ENCODE data around the gene PCDHGA11. TPM values are rescaled to one million over a fixed set of nuclear protein-coding genes. Genes with fewer than 3 reads are reported as not detected.

The PCDHGA11 gene
- total RNA-seq, 1 experiment from 2014 or later, result 0.39 TPM

DNA sequence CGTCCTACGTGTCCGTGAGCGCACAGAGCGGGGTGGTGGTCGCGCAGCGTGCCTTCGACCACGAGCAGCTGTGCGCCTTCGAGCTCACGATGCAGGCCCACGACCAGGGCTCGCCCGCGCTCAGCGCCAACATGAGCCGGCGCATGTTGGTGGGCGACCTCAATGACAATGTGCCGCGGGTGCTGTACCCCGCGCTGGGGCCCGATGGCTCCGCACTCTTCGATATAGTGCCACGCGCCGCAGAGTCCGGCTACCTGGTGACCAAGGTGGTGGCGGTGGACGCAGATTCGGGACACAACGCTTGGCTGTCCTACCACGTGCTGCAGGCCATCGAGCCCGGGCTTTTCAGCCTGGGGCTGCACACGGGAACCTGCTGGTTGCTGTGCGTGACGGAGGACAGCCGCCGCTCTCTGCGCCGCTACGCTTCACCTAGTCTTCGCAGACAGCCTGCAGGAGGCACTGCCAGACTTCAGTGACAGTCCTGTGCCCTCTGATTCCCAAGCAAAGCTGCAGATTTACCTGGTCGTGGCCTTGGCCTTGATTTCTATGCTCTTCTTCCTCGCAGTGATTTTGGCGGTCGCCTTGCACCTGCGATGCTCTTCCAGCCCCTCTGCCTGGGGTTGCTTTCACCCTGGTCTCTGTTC is 7.1 kb downstream of the PCDHGA11 start:
- POLR2A ChIA-PET, result no interaction called here
- in situ Hi-C loops (cut with HindIII; ENCODE audit: low pct_unique_long_range_greater_than_20kb, low sequenced_read_pairs), result no loop called here
- BruUV-seq (replicated peaks), result no TSS peak

DNA sequence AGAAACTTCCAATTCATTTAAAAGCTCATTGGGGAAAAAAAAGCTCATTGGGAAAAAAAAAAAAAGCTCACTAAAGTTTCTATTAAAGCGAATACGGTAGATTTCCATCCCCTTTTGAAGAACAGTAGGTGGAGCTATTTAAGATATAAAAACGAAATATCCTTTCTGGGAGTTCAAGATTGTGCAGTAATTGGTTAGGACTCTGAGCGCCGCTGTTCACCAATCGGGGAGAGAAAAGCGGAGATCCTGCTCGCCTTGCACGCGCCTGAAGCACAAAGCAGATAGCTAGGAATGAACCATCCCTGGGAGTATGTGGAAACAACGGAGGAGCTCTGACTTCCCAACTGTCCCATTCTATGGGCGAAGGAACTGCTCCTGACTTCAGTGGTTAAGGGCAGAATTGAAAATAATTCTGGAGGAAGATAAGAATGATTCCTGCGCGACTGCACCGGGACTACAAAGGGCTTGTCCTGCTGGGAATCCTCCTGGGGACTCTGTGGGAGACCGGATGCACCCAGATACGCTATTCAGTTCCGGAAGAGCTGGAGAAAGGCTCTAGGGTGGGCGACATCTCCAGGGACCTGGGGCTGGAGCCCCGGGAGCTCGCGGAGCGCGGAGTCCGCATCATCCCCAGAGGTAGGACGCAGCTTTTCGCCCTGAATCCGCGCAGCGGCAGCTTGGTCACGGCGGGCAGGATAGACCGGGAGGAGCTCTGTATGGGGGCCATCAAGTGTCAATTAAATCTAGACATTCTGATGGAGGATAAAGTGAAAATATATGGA is 9.7 kb downstream of the PCDHGA11 start, which contains the start of gene PCDHGA12:
Gene PCDHGA12 (plus strand): TSS at position 176 of the 782 bp plus-strand sequence. CDS start 253 bp downstream, at position 429.
- no peaks in the 10 kb centered on the region for H3K36me3 ChIP-seq (ENCODE audit: control insufficient read depth, insufficient read depth, low read length)
- CTCF ChIA-PET, result interaction anchor here (0.6 to 1.2 kb wide), 4 partner anchors 13 to 133 kb away, joined by 3 to 4 read pairs (median 4); partner anchors contain the start of genes PCDHGA10 and PCDHGB7
- H3K9me3 ChIP-seq (ENCODE audit: control insufficient read depth, insufficient read depth, low read depth, low read length), result peaks cover 6% of the 10 kb centered on the region; the same call in 1 of the 2 replicates
- POLR2A ChIA-PET, result interaction anchor here (0.7 kb wide), 1 partner anchor 159 kb away, joined by 8 read pairs; no protein-coding TSS in a partner anchor
- in situ Hi-C loops (cut with HindIII; ENCODE audit: low pct_unique_long_range_greater_than_20kb, low sequenced_read_pairs) (no loop called here), intact Hi-C loops (cut with micrococcal nuclease; ENCODE audit: unreplicated experiment) (no loop called here)
- ATAC-seq, result no peak
- no peaks in the 10 kb centered on the region for H3K27me3 ChIP-seq (ENCODE audit: control insufficient read depth, insufficient read depth, low read length)
- no TSS peak for BruUV-seq (replicated peaks)
- H3K27ac ChIP-seq (ENCODE audit: low read length), result no peak within 1 kb of the TSS
- no peak within 1 kb of the TSS for H3K4me3 ChIP-seq (ENCODE audit: low read depth in 2 of 2, low read length in 2 of 2)
- no peaks in the 10 kb centered on the region for H3K4me1 ChIP-seq (ENCODE audit: control insufficient read depth, insufficient read depth, low read length)
- TF ChIP-seq POLR2AphosphoS5 (IDR thresholded peaks at IDR 0.05; ENCODE audit: low read depth, low read length) (no peak), TCF7L2 (IDR thresholded peaks at IDR 0.05; ENCODE audit: low read depth, low read length) (no peak), SIN3A (IDR thresholded peaks at IDR 0.05; ENCODE audit: borderline replicate concordance, insufficient read depth, low read depth, low read length) (no peak)
- TF ChIP-seq, protein P1, sequence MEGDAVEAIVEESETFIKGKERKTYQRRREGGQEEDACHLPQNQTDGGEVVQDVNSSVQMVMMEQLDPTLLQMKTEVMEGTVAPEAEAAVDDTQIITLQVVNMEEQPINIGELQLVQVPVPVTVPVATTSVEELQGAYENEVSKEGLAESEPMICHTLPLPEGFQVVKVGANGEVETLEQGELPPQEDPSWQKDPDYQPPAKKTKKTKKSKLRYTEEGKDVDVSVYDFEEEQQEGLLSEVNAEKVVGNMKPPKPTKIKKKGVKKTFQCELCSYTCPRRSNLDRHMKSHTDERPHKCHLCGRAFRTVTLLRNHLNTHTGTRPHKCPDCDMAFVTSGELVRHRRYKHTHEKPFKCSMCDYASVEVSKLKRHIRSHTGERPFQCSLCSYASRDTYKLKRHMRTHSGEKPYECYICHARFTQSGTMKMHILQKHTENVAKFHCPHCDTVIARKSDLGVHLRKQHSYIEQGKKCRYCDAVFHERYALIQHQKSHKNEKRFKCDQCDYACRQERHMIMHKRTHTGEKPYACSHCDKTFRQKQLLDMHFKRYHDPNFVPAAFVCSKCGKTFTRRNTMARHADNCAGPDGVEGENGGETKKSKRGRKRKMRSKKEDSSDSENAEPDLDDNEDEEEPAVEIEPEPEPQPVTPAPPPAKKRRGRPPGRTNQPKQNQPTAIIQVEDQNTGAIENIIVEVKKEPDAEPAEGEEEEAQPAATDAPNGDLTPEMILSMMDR (IDR thresholded peaks at IDR 0.05), result no peak
- TF ChIP-seq, protein P2, sequence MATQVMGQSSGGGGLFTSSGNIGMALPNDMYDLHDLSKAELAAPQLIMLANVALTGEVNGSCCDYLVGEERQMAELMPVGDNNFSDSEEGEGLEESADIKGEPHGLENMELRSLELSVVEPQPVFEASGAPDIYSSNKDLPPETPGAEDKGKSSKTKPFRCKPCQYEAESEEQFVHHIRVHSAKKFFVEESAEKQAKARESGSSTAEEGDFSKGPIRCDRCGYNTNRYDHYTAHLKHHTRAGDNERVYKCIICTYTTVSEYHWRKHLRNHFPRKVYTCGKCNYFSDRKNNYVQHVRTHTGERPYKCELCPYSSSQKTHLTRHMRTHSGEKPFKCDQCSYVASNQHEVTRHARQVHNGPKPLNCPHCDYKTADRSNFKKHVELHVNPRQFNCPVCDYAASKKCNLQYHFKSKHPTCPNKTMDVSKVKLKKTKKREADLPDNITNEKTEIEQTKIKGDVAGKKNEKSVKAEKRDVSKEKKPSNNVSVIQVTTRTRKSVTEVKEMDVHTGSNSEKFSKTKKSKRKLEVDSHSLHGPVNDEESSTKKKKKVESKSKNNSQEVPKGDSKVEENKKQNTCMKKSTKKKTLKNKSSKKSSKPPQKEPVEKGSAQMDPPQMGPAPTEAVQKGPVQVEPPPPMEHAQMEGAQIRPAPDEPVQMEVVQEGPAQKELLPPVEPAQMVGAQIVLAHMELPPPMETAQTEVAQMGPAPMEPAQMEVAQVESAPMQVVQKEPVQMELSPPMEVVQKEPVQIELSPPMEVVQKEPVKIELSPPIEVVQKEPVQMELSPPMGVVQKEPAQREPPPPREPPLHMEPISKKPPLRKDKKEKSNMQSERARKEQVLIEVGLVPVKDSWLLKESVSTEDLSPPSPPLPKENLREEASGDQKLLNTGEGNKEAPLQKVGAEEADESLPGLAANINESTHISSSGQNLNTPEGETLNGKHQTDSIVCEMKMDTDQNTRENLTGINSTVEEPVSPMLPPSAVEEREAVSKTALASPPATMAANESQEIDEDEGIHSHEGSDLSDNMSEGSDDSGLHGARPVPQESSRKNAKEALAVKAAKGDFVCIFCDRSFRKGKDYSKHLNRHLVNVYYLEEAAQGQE (IDR thresholded peaks at IDR 0.05; ENCODE audit: insufficient read depth in 1 of 2, low read depth in 2 of 2, low read length in 1 of 2), result no peak
- DNase-seq (ENCODE audit: low read depth, low spot score), result no peak

More for the DNA sequence above, 7.1 kb downstream of the PCDHGA11 start:
- intact Hi-C loops (cut with micrococcal nuclease; ENCODE audit: unreplicated experiment), result no loop called here
- H3K4me3 ChIP-seq (ENCODE audit: low read depth in 2 of 2, low read length in 2 of 2), result no peak overlapping the region
- ATAC-seq (no peak), DNase-seq (ENCODE audit: low read depth, low spot score) (no peak)
- H3K9me3 ChIP-seq (ENCODE audit: control insufficient read depth, insufficient read depth, low read depth, low read length), result peaks cover 13% of the 10 kb centered on the region; the same call in 1 of the 2 replicates
- no peak for TF ChIP-seq SIN3A (IDR thresholded peaks at IDR 0.05; ENCODE audit: borderline replicate concordance, insufficient read depth, low read depth, low read length)
- TF ChIP-seq, protein P1 (IDR thresholded peaks at IDR 0.05), result no peak
- TF ChIP-seq, protein P2 (IDR thresholded peaks at IDR 0.05; ENCODE audit: insufficient read depth in 1 of 2, low read depth in 2 of 2, low read length in 1 of 2), result no peak
- TF ChIP-seq POLR2AphosphoS5 (IDR thresholded peaks at IDR 0.05; ENCODE audit: low read depth, low read length), result no peak
- TF ChIP-seq TCF7L2 (IDR thresholded peaks at IDR 0.05; ENCODE audit: low read depth, low read length), result no peak
- no peak overlapping the region for H3K27ac ChIP-seq (ENCODE audit: low read length)
- H3K36me3 ChIP-seq (ENCODE audit: control insufficient read depth, insufficient read depth, low read length), result no peaks in the 10 kb centered on the region
- CTCF ChIA-PET, result interaction anchor here (0.6 kb wide), 1 partner anchor 97 kb away, joined by 3 read pairs; no protein-coding TSS in a partner anchor
- H3K27me3 ChIP-seq (ENCODE audit: control insufficient read depth, insufficient read depth, low read length), result no peaks in the 10 kb centered on the region
- no peaks in the 10 kb centered on the region for H3K4me1 ChIP-seq (ENCODE audit: control insufficient read depth, insufficient read depth, low read length)

All from Panc1 (cell line).